Measurements from ENCODE around the gene PRRT4.

DNA sequence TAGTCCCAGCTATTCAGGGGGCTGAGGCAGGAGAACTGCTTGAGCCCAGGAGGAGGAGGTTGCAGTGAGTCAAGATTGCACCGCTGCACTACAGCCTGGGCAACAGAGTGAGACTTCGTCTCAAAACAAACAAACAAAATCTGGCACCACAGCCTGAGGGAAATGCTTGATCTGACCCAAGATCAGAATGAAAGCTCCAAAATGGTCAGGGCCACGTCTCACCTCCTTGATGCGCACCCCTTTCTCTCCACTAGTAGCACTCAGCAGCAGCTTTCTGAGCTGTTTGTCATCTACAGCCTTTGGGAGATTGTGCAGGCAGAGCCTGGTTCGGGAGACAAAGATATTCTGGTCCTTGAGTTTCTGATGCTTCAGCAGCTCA is 40.5 kb downstream of the PRRT4 start:
- TF ChIP-seq, protein P1, sequence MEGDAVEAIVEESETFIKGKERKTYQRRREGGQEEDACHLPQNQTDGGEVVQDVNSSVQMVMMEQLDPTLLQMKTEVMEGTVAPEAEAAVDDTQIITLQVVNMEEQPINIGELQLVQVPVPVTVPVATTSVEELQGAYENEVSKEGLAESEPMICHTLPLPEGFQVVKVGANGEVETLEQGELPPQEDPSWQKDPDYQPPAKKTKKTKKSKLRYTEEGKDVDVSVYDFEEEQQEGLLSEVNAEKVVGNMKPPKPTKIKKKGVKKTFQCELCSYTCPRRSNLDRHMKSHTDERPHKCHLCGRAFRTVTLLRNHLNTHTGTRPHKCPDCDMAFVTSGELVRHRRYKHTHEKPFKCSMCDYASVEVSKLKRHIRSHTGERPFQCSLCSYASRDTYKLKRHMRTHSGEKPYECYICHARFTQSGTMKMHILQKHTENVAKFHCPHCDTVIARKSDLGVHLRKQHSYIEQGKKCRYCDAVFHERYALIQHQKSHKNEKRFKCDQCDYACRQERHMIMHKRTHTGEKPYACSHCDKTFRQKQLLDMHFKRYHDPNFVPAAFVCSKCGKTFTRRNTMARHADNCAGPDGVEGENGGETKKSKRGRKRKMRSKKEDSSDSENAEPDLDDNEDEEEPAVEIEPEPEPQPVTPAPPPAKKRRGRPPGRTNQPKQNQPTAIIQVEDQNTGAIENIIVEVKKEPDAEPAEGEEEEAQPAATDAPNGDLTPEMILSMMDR (conservative IDR thresholded peaks at IDR 0.05), result no peak
- no peak for TF ChIP-seq EZH2 (IDR thresholded peaks at IDR 0.05; ENCODE audit: low read depth)

Data from PC-9 (cell line).